Activated T-cell treated with anti-CD3 and anti-CD28 coated beads for 24 hours (primary cell): ENCODE measurements around the gene CACHD1.
"Not testable (repeated sequence)": the region's sequence is repeated elsewhere in the genome, so short reads cannot be mapped to it uniquely, and the experiment has no call there.

ENCODE experiments used
- DNase-seq: peaks from one replicate; pipeline ENCODE4 v3.0.0-alpha.2; 2020; ENCODE audit warnings: low read depth

The CACHD1 gene

GRCh38 chr1:64594446-64594845, 124.5 kb downstream of the CACHD1 start:
- no peak for DNase-seq

GRCh38 chr1:64595871-64596515, 126.1 kb downstream of the CACHD1 start:
- DNase-seq: no peak

- no peak for DNase-seq
Observed at GRCh38 chr1:64597113-64597512, 127.2 kb downstream of the CACHD1 start.

- no peak for DNase-seq
Observed at GRCh38 chr1:64598100-64598571, 128.2 kb downstream of the CACHD1 start.

- DNase-seq: no peak
Observed at GRCh38 chr1:64599242-64599641, 129.3 kb downstream of the CACHD1 start.

- no peak for DNase-seq
Observed at GRCh38 chr1:64601207-64601606, 131.3 kb downstream of the CACHD1 start.

GRCh38 chr1:64608005-64608650, 138.2 kb downstream of the CACHD1 start:
- no peak for DNase-seq

- DNase-seq: no peak
Observed at GRCh38 chr1:64608651-64609048, 138.7 kb downstream of the CACHD1 start.

GRCh38 chr1:64610950-64611349, 141.0 kb downstream of the CACHD1 start:
- not testable (repeated sequence) for DNase-seq

GRCh38 chr1:64616039-64616438, 146.1 kb downstream of the CACHD1 start:
- no peak for DNase-seq

- no peak for DNase-seq
Observed at GRCh38 chr1:64623750-64624191, 153.8 kb downstream of the CACHD1 start.

- DNase-seq: no peak
Observed at GRCh38 chr1:64624218-64624713, 154.3 kb downstream of the CACHD1 start.

- DNase-seq: no peak
Observed at GRCh38 chr1:64624808-64625207, 154.9 kb downstream of the CACHD1 start.

GRCh38 chr1:64630611-64631010, 160.7 kb downstream of the CACHD1 start:
- no peak for DNase-seq

- no peak for DNase-seq
Observed at GRCh38 chr1:64631346-64632034, 161.6 kb downstream of the CACHD1 start.

GRCh38 chr1:64632936-64633335, 163.0 kb downstream of the CACHD1 start:
- no peak for DNase-seq

- no peak for DNase-seq
Observed at GRCh38 chr1:64645735-64646134, 175.8 kb downstream of the CACHD1 start.

GRCh38 chr1:64650411-64650810, 180.5 kb downstream of the CACHD1 start:
- DNase-seq: no peak

GRCh38 chr1:64651841-64652240, 181.9 kb downstream of the CACHD1 start:
- DNase-seq: no peak

GRCh38 chr1:64653466-64653865, 183.5 kb downstream of the CACHD1 start:
- DNase-seq: no peak

- DNase-seq: no peak
Observed at GRCh38 chr1:64654519-64655341, 184.8 kb downstream of the CACHD1 start.

- no peak for DNase-seq
Observed at GRCh38 chr1:64655861-64656260, 185.9 kb downstream of the CACHD1 start.
